Astrocyte (in vitro differentiated cells and primary cell): Measurements from ENCODE around the gene SLCO3A1. TPM values are rescaled to one million over a fixed set of nuclear protein-coding genes. Genes with fewer than 3 reads are reported as not detected.

Source experiments
- DNase-seq: peaks from one replicate; pipeline ENCODE4 v3.0.0-alpha.2; 2010; ENCODE audit warnings: low read depth
- FAIRE-seq: peaks from 2 replicates; lab custom pipeline; 2011; peaks lifted over from hg19 to GRCh38; lab: Jason Lieb, UNC
- H2AFZ ChIP-seq: 2 replicates; pipeline ENCODE4 v1.6.0; 2012; ENCODE audit warnings: low read depth, low read length, inconsistent platforms
- H3K27ac ChIP-seq: 2 replicates; pipeline ENCODE4 v1.5.1; 2011; ENCODE audit warnings: low read depth, low read length, inconsistent platforms
- H3K27me3 ChIP-seq: 2 replicates; pipeline ENCODE4 v1.6.0; 2011; ENCODE audit warnings: low read length, inconsistent platforms; ENCODE audit not compliant: insufficient read depth
- H3K36me3 ChIP-seq: 2 replicates; pipeline ENCODE4 v1.5.1; 2011; ENCODE audit warnings: low read length, inconsistent platforms; ENCODE audit not compliant: insufficient read depth
- H3K4me1 ChIP-seq: 2 replicates; pipeline ENCODE4 v1.5.1; 2011; ENCODE audit warnings: low read length, inconsistent platforms; ENCODE audit not compliant: insufficient read depth
- H3K4me2 ChIP-seq: 2 replicates; pipeline ENCODE4 v1.6.0; 2012; ENCODE audit warnings: low read length, inconsistent platforms
- H3K4me3 ChIP-seq: 2 replicates; pipeline ENCODE4 v1.5.1; 2011; ENCODE audit warnings: low read depth, mild to moderate bottlenecking, low read length, inconsistent platforms; ENCODE audit not compliant: insufficient read depth
- H3K79me2 ChIP-seq: 2 replicates; pipeline ENCODE4 v1.6.0; 2012; ENCODE audit warnings: mild to moderate bottlenecking, low read length, inconsistent platforms; ENCODE audit not compliant: insufficient read depth
- H3K9ac ChIP-seq: 2 replicates; pipeline ENCODE4 v1.6.0; 2012; ENCODE audit warnings: mild to moderate bottlenecking, low read length, inconsistent platforms
- H3K9me3 ChIP-seq: 2 replicates; pipeline ENCODE4 v1.5.1; 2012; ENCODE audit warnings: low read depth, mild to moderate bottlenecking, low read length, inconsistent platforms; ENCODE audit not compliant: insufficient read depth
- H4K20me1 ChIP-seq: 2 replicates; pipeline ENCODE4 v1.6.0; 2012; ENCODE audit warnings: low read length, inconsistent platforms; ENCODE audit not compliant: insufficient read depth
- H3K27ac Mint-ChIP-seq: one replicate; pipeline ENCODE4 v1.8.0; 2021; ENCODE audit warnings: mild to moderate bottlenecking, mixed read lengths; ENCODE audit not compliant: unreplicated experiment
- H3K27me3 Mint-ChIP-seq: one replicate; pipeline ENCODE4 v1.8.0; 2021; ENCODE audit warnings: low read depth, mixed read lengths; ENCODE audit not compliant: unreplicated experiment
- H3K36me3 Mint-ChIP-seq: one replicate; pipeline ENCODE4 v1.8.0; 2021; ENCODE audit warnings: low read depth, mixed read lengths; ENCODE audit not compliant: unreplicated experiment
- H3K4me1 Mint-ChIP-seq: one replicate; pipeline ENCODE4 v1.8.0; 2021; ENCODE audit warnings: low read depth, mixed read lengths; ENCODE audit not compliant: unreplicated experiment
- H3K4me3 Mint-ChIP-seq: one replicate; pipeline ENCODE4 v1.8.0; 2021; ENCODE audit warnings: mild to moderate bottlenecking, moderate library complexity, mixed read lengths; ENCODE audit not compliant: unreplicated experiment
- H3K9me3 Mint-ChIP-seq: one replicate; pipeline ENCODE4 v1.8.0; 2021; ENCODE audit warnings: mild to moderate bottlenecking, mixed read lengths; ENCODE audit not compliant: unreplicated experiment
- EZH2 ChIP-seq: IDR thresholded peaks from 2 replicates; pipeline ENCODE4 v1.6.1; 2012; ENCODE audit warnings: mild to moderate bottlenecking, low read length, inconsistent platforms; ENCODE audit not compliant: insufficient read depth
- total RNA-seq: library from RNA; stranded (reverse); gene quantifications from 2 replicates; pipeline ENCODE4 v1.2.1, GENCODE V29; 2021
- TF ChIP-seq, protein P1 (sequence below): IDR thresholded peaks from 2 replicates; pipeline ENCODE4 v1.5.1; 2011; ENCODE audit warnings: low read depth, mild to moderate bottlenecking, inconsistent platforms, low read length, moderate library complexity; ENCODE audit not compliant: insufficient read depth

Gene SLCO3A1
- total RNA-seq, 1 donor from 2014 or later: 9.4 TPM

DNA sequence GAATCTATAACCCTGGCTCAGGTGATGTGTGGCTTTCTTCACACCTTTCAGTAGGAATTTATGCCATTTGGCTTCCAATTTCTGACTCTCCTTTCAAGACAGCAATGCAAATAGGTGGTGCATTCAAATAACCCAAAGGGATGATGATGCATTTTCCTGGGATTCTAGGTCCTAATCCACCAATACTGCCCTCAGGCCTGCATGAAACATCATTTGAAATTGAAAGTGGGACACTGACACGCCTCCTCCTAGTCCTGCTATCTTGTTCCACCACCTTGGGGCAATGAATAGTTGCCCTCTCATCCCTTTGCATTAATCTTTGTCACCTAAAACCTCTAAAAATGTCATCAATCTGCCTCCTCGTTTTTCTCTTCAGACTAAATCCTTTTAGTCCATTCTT lies 341.7 kb downstream of the SLCO3A1 start:
- H3K79me2 ChIP-seq: no peaks in the 10 kb centered on the region
- H3K36me3 Mint-ChIP-seq: no peaks in the 10 kb centered on the region
- no peak for FAIRE-seq

DNA sequence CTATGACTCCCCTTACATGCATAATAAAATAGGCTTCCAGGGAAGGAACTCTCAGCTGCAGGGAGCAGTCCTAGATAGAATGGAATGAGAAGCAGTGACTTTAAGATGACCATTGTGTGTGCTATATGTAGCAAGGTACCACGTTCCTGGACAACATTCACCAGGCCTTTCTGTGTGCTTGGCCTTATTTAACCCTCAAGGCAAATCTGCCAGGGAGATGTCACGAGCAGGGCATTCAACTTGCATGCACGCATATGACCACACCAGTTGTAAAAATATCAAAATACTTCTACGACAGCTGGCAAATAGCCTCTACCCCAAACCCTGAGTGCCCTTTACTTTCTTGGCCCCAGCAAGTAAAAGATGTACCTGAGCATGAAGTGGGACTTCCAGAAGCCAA lies 342.8 kb downstream of the SLCO3A1 start:
- Mint-ChIP-seq H3K27ac (no peak overlapping the region), H3K4me3 (no peak overlapping the region), H3K27me3 (no peaks in the 10 kb centered on the region), H3K4me1 (no peaks in the 10 kb centered on the region), H3K9me3 (peaks cover 1% of the 10 kb centered on the region), H3K36me3 (no peaks in the 10 kb centered on the region)
- H3K79me2 ChIP-seq: no peaks in the 10 kb centered on the region
- H3K9me3 ChIP-seq: no peaks in the 10 kb centered on the region
- no peak overlapping the region for H3K9ac ChIP-seq
- no peaks in the 10 kb centered on the region for H4K20me1 ChIP-seq
- H3K27ac ChIP-seq: no peak overlapping the region
- H3K4me2 ChIP-seq: no peak overlapping the region
- H3K36me3 ChIP-seq: no peaks in the 10 kb centered on the region
- H3K4me3 ChIP-seq: no peak overlapping the region
- no peak overlapping the region for H2AFZ ChIP-seq
- no peak for TF ChIP-seq EZH2
- TF ChIP-seq, protein P1, sequence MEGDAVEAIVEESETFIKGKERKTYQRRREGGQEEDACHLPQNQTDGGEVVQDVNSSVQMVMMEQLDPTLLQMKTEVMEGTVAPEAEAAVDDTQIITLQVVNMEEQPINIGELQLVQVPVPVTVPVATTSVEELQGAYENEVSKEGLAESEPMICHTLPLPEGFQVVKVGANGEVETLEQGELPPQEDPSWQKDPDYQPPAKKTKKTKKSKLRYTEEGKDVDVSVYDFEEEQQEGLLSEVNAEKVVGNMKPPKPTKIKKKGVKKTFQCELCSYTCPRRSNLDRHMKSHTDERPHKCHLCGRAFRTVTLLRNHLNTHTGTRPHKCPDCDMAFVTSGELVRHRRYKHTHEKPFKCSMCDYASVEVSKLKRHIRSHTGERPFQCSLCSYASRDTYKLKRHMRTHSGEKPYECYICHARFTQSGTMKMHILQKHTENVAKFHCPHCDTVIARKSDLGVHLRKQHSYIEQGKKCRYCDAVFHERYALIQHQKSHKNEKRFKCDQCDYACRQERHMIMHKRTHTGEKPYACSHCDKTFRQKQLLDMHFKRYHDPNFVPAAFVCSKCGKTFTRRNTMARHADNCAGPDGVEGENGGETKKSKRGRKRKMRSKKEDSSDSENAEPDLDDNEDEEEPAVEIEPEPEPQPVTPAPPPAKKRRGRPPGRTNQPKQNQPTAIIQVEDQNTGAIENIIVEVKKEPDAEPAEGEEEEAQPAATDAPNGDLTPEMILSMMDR: no peak
- no peaks in the 10 kb centered on the region for H3K27me3 ChIP-seq
- H3K4me1 ChIP-seq: no peaks in the 10 kb centered on the region
- no peak for FAIRE-seq
- no peak for DNase-seq

More for the DNA sequence above, 341.7 kb downstream of the SLCO3A1 start:
- Mint-ChIP-seq H3K4me3 (no peak overlapping the region), H3K9me3 (no peaks in the 10 kb centered on the region), H3K27ac (no peak overlapping the region), H3K4me1 (no peaks in the 10 kb centered on the region), H3K27me3 (peaks cover under 1% of the 10 kb centered on the region)
- no peak overlapping the region for H3K27ac ChIP-seq
- no peak for DNase-seq
- H3K4me3 ChIP-seq: no peak overlapping the region
- TF ChIP-seq, protein P1: no peak
- no peak for TF ChIP-seq EZH2
- H3K4me1 ChIP-seq: no peaks in the 10 kb centered on the region
- no peaks in the 10 kb centered on the region for H3K27me3 ChIP-seq
- no peaks in the 10 kb centered on the region for H3K36me3 ChIP-seq
- H2AFZ ChIP-seq: no peak overlapping the region
- no peaks in the 10 kb centered on the region for H3K9me3 ChIP-seq
- no peak overlapping the region for H3K4me2 ChIP-seq
- no peaks in the 10 kb centered on the region for H4K20me1 ChIP-seq
- no peak overlapping the region for H3K9ac ChIP-seq

DNA sequence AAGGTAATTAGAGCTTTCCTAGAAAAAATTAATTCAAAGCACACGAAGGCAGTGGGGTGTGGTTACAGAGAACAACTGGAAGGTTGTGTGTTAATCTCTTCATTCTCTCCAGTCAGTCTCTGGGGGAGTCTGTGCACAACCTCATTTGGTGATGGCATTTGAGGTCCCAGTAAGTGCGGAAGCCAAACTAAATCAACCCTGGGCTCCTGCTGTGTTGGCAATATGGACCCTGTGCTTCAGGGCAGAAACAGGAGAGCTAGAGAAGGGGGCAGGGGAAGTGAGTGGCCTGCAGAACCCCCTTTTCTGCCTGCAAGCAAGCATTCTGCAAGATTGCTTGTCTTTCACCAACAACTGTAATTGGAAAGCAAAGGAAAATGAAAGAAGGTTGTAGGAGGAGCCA lies 344.2 kb downstream of the SLCO3A1 start:
- DNase-seq (no peak), FAIRE-seq (no peak)
- H3K9me3 ChIP-seq: no peaks in the 10 kb centered on the region
- no peaks in the 10 kb centered on the region for H3K4me1 ChIP-seq
- H3K4me1 Mint-ChIP-seq: no peaks in the 10 kb centered on the region
- H3K4me3 ChIP-seq: no peak overlapping the region
- H4K20me1 ChIP-seq: no peaks in the 10 kb centered on the region
- TF ChIP-seq EZH2: no peak
- TF ChIP-seq, protein P1: no peak
- H3K4me2 ChIP-seq: no peak overlapping the region
- peaks cover 4% of the 10 kb centered on the region for H3K27me3 Mint-ChIP-seq
- no peak overlapping the region for H3K27ac Mint-ChIP-seq
- no peaks in the 10 kb centered on the region for H3K36me3 Mint-ChIP-seq
- no peak overlapping the region for H3K27ac ChIP-seq
- H2AFZ ChIP-seq: no peak overlapping the region
- H3K4me3 Mint-ChIP-seq: no peak overlapping the region
- H3K9me3 Mint-ChIP-seq: peaks cover 1% of the 10 kb centered on the region
- H3K27me3 ChIP-seq: no peaks in the 10 kb centered on the region
- no peak overlapping the region for H3K9ac ChIP-seq
- H3K79me2 ChIP-seq: no peaks in the 10 kb centered on the region
- H3K36me3 ChIP-seq: no peaks in the 10 kb centered on the region
